Pancreas (tissue), 10 donors: ENCODE measurements around the gene RBM6. TPM values are rescaled to one million over a fixed set of nuclear protein-coding genes. Genes with fewer than 3 reads are reported as not detected.

Source experiments
- ATAC-seq, 4 donors: fragments of 200-7000 bp; cut with Tn5 transposase; one replicate each; pipeline versions ENCODE4 v1.8.0 to v1.9.1; 2020; ENCODE audit warnings: mild to moderate bottlenecking in 4 of 4, moderate library complexity in 4 of 4
- DNase-seq, 6 donors: peaks; one replicate each; pipeline ENCODE4 v3.0.0-alpha.2; 2020
- FAIRE-seq: peaks from 2 replicates; lab custom pipeline; 2012; peaks lifted over from hg19 to GRCh38; lab: Jason Lieb, UNC
- H3K27ac ChIP-seq, 4 donors: fragments of 200-600 bp; sonication (generic); 1 replicate in 3 of 4; 2 replicates in 1 of 4; pipeline versions ENCODE4 v1.5.0 to v1.8.0; 2020
- H3K27me3 ChIP-seq, 4 donors: fragments of 200-600 bp; one replicate each; pipeline ENCODE4 v1.8.0; 2021
- H3K36me3 ChIP-seq, 3 donors: fragments of 200-600 bp; sonication (generic) in 1 of 3; one replicate each; pipeline versions ENCODE4 v1.5.0 to v1.8.0; 2020 to 2021
- H3K4me1 ChIP-seq, 3 donors: fragments of 200-600 bp; one replicate each; pipeline ENCODE4 v1.8.0; 2021
- H3K4me3 ChIP-seq, 4 donors: fragments of 200-600 bp; sonication (generic) in 2 of 4; one replicate each; pipeline versions ENCODE4 v1.5.0 to v1.8.0; 2020 to 2021
- H3K9me3 ChIP-seq, 4 donors: fragments of 200-600 bp; one replicate each; pipeline ENCODE4 v1.8.0; 2021
- CTCF ChIP-seq, 4 donors: fragments of 200-600 bp; sonication (generic) in 3 of 4; IDR thresholded peaks; one replicate each; pipeline versions ENCODE4 v1.5.0 to v1.8.0; 2021; ENCODE audit warnings: antibody characterized with exemption in 4 of 4
- WGBS, 2 donors: extraction: QIAGEN DNeasy Blood & Tissue Kit; methylation state at CpG; one replicate each; pipeline ENCODE4 v1.1.7; 2013; 5-methylcytosine and 5-hydroxymethylcytosine counted together
- intact Hi-C, 3 donors: fragments of 100-400 bp; cut with DNase I; formaldehyde crosslinking; loops; one replicate each; pipeline versions ENCODE4 v1.11.1 to v1.14.2; 2022
- polyA plus RNA-seq, 2 donors: library from polyadenylated mRNA; stranded (reverse); fragments of 200-250 nt; gene quantifications; one replicate each; pipeline ENCODE4 v1.2.3, GENCODE V29; 2013
- total RNA-seq, 6 donors: library from RNA; stranded (reverse); fragmentation: NEBNext Ultra II Directional in 4 of 6; extraction: Animal tissue kit (Norgen Biotek cat#: 25700) in 4 of 6; gene quantifications; one replicate each; pipeline versions ENCODE4 v1.2.1 to v1.2.4, GENCODE V29; 2021 to 2023
- donor health status: healthy with polysubstance abuse.
- donor health status: DM: no; HTN: no; CAD: no; lungs with moderate emphysema.
- donor health status: DM: no; HTN: no; CAD: no.
- donor health status: control.
- donor health status: control.
- donor health status: Bipolar disorder and iron deficiency.
- donor health status: DM: yes; HTN: yes; CAD: no.
- donor health status: DM: no; HTN: no; CAD: no.
- donor health status: DM: no; HTN: no; CAD: no.
- donor health status: DM: yes; HTN: yes; CAD: no.

RBM6 gene
- total and polyA plus RNA-seq, 8 donors, result 24.9 to 249 (median 43.9) TPM

- H3K27me3 ChIP-seq, result no peaks in the 10 kb centered on the region
- H3K4me1 ChIP-seq, result no peaks in the 10 kb centered on the region
- TF ChIP-seq CTCF (IDR thresholded peaks at IDR 0.05), result no peak
- H3K9me3 ChIP-seq, result no peaks in the 10 kb centered on the region
- DNase-seq (peak in 1 of 6 donors; percentile 58), ATAC-seq (no peak), FAIRE-seq (no peak)
- H3K36me3 ChIP-seq, result peaks cover 0 to 8% (median 5%) of the 10 kb centered on the region in 3 donors
- 14 to 36% methylated on average over 14 to 15 of the region's 15 CpGs for WGBS, 2 donors
- no peak overlapping the region for H3K27ac ChIP-seq
- intact Hi-C loops, result loop anchor here in 2 of 3 donors (5.0 to 10.0 kb wide), 2 partner anchors 61 to 63 kb away; no protein-coding TSS in a partner anchor
- no peak overlapping the region for H3K4me3 ChIP-seq
Observed at GRCh38 chr3:50124052-50124799, 184.3 kb downstream of the RBM6 start.

- DNase-seq (peak in 1 of 6 donors; percentile 56), FAIRE-seq (no peak), ATAC-seq (no peak)
- intact Hi-C loops, result loop anchor here in 2 of 3 donors (5.0 to 10.0 kb wide), 2 partner anchors 60 to 63 kb away; no protein-coding TSS in a partner anchor
- no peaks in the 10 kb centered on the region for H3K27me3 ChIP-seq
- H3K36me3 ChIP-seq, result peaks cover 0 to 7% (median 0%) of the 10 kb centered on the region in 3 donors
- H3K9me3 ChIP-seq, result no peaks in the 10 kb centered on the region
- H3K4me3 ChIP-seq, result no peak overlapping the region
- H3K27ac ChIP-seq, result no peak overlapping the region
- WGBS, 2 donors, result 45 to 54% methylated on average over 12 of the region's 12 CpGs
- no peaks in the 10 kb centered on the region for H3K4me1 ChIP-seq
- TF ChIP-seq CTCF (IDR thresholded peaks at IDR 0.05), result no peak
Observed at GRCh38 chr3:50124800-50125178, 184.8 kb downstream of the RBM6 start.

GRCh38 chr3:50125541-50126286 is 185.8 kb downstream of the RBM6 start:
- no peaks in the 10 kb centered on the region for H3K9me3 ChIP-seq
- ATAC-seq (no peak), FAIRE-seq (no peak), DNase-seq (peak in 1 of 6 donors; percentile 30)
- H3K27me3 ChIP-seq, result no peaks in the 10 kb centered on the region
- H3K4me1 ChIP-seq, result no peaks in the 10 kb centered on the region
- TF ChIP-seq CTCF (IDR thresholded peaks at IDR 0.05), result no peak
- H3K4me3 ChIP-seq, result no peak overlapping the region
- 63 to 70% methylated on average over 9 of the region's 9 CpGs for WGBS, 2 donors
- peaks cover 0 to 3% (median 0%) of the 10 kb centered on the region in 3 donors for H3K36me3 ChIP-seq
- intact Hi-C loops, result loop anchor here in 1 of 3 donors (10.0 kb wide), 1 partner anchor 59 kb away; no protein-coding TSS in a partner anchor
- no peak overlapping the region for H3K27ac ChIP-seq

- no peak for TF ChIP-seq CTCF (IDR thresholded peaks at IDR 0.05)
- Histone ChIP-seq H3K27ac (no peak overlapping the region), H3K4me1 (no peaks in the 10 kb centered on the region), H3K9me3 (no peaks in the 10 kb centered on the region), H3K27me3 (no peaks in the 10 kb centered on the region), H3K36me3 (no peaks in the 10 kb centered on the region), H3K4me3 (no peak overlapping the region)
- ATAC-seq, result peak in 3 of 4 donors; percentile 20 to 68 (median 33)
- FAIRE-seq, result no peak
- intact Hi-C loops, result loop anchor here in 1 of 3 donors (10.0 kb wide), 1 partner anchor 58 kb away; no protein-coding TSS in a partner anchor
- WGBS, 2 donors, result 40 to 50% methylated on average over 14 to 16 of the region's 16 CpGs
- no peak for DNase-seq
Observed at GRCh38 chr3:50126287-50127211, 186.6 kb downstream of the RBM6 start.

Other genes with a start within 250 kb of the RBM6 start
- not detected for gene AMIGO3, start 220.5 kb upstream of the RBM6 start, total RNA-seq
- gene AMIGO3, start 220.5 kb upstream of the RBM6 start, polyA plus RNA-seq, result 1 to 10 TPM; 3.9 to 4.0 TPM
- gene GMPPB, start 216.2 kb upstream of the RBM6 start, total RNA-seq, result 10 to 100 TPM; 22.4 to 46.7 (median 31.4) TPM
- 10 to 100 TPM; 35.9 to 38.1 TPM for gene GMPPB, start 216.2 kb upstream of the RBM6 start, polyA plus RNA-seq
- 10 to 100 TPM; 12.0 to 28.5 (median 17.1) TPM for gene IP6K1, start 153.6 kb upstream of the RBM6 start, total RNA-seq
- gene IP6K1, start 153.6 kb upstream of the RBM6 start, polyA plus RNA-seq, result 10 to 100 TPM; 11.2 to 13.3 TPM
- gene CDHR4, start 140.3 kb upstream of the RBM6 start, total RNA-seq, result not detected
- not detected for gene CDHR4, start 140.3 kb upstream of the RBM6 start, polyA plus RNA-seq
- gene INKA1, start 136.9 kb upstream of the RBM6 start, total RNA-seq, result 1 to 10 TPM in 1 of 6 donors, under 1 TPM in 5; 0.55 to 1.4 (median 0.62) TPM
- 1 to 10 TPM; 1.6 to 2.0 TPM for gene INKA1, start 136.9 kb upstream of the RBM6 start, polyA plus RNA-seq
- 10 to 100 TPM; 17.7 to 63.9 (median 28.8) TPM for gene UBA7, start 126.2 kb upstream of the RBM6 start, total RNA-seq
- 10 to 100 TPM; 72.9 to 86.2 TPM for gene UBA7, start 126.2 kb upstream of the RBM6 start, polyA plus RNA-seq
- gene TRAIP, start 83.6 kb upstream of the RBM6 start, total RNA-seq, result 1 to 10 TPM in 2 of 6 donors, under 1 TPM in 4; 0.79 to 2.5 (median 0.84) TPM
- 1 to 10 TPM; 1.4 to 2.3 TPM for gene TRAIP, start 83.6 kb upstream of the RBM6 start, polyA plus RNA-seq
- under 1 TPM in 2 of 6 donors, not detected in 4; 0.19 to 0.22 TPM for gene CAMKV, start 70.2 kb upstream of the RBM6 start, total RNA-seq
- gene CAMKV, start 70.2 kb upstream of the RBM6 start, polyA plus RNA-seq, result under 1 TPM in 1 of 2 donors, not detected in 1; 0.42 TPM
- 10 to 100 TPM in 1 of 6 donors, 1 to 10 TPM in 5; 4.9 to 14.7 (median 6.4) TPM for gene MST1R, start 36.3 kb upstream of the RBM6 start, total RNA-seq
- gene MST1R, start 36.3 kb upstream of the RBM6 start, polyA plus RNA-seq, result 10 to 100 TPM in 1 of 2 donors, 1 to 10 TPM in 1; 9.6 to 12.4 TPM
- 1 to 10 TPM; 2.3 to 5.4 (median 4.2) TPM for gene MON1A, start 10.3 kb upstream of the RBM6 start, total RNA-seq
- gene MON1A, start 10.3 kb upstream of the RBM6 start, polyA plus RNA-seq, result 1 to 10 TPM; 7.5 to 7.7 TPM
- 10 to 100 TPM; 42.5 to 96.9 (median 65.1) TPM for gene RBM5, start 148.8 kb downstream of the RBM6 start, total RNA-seq
- gene RBM5, start 148.8 kb downstream of the RBM6 start, polyA plus RNA-seq, result 100 to 1,000 TPM in 1 of 2 donors, 10 to 100 TPM in 1; 97.2 to 186 TPM
- 1 to 10 TPM; 1.4 to 7.7 (median 2.9) TPM for gene SEMA3F, start 215.2 kb downstream of the RBM6 start, total RNA-seq
- gene SEMA3F, start 215.2 kb downstream of the RBM6 start, polyA plus RNA-seq, result 1 to 10 TPM; 7.1 to 8.8 TPM